Liver (tissue), 9 donors: ENCODE results near the gene SIL1. TPM values are rescaled to one million over a fixed set of nuclear protein-coding genes. Genes with fewer than 3 reads are reported as not detected.

ENCODE experiments used
- DNase-seq: peaks from one replicate; pipeline ENCODE4 v3.0.0-alpha.2; 2017; ENCODE audit warnings: low spot score
- H3K27ac ChIP-seq, 2 donors: one replicate each; pipeline ENCODE4 v1.7.0; 2013; ENCODE audit warnings: inconsistent platforms in 2 of 2, low read length in 2 of 2, control low read depth in 1 of 2, low read depth in 1 of 2, mild to moderate bottlenecking in 1 of 2
- H3K27me3 ChIP-seq, 4 donors: one replicate each; pipeline versions ENCODE4 v1.6.1 to v1.7.0; 2013; ENCODE audit warnings: low read length in 3 of 4, inconsistent platforms in 1 of 4, mild to moderate bottlenecking in 1 of 4, moderate library complexity in 1 of 4; ENCODE audit not compliant: control insufficient read depth in 4 of 4, insufficient read depth in 4 of 4
- H3K36me3 ChIP-seq, 4 donors: one replicate each; pipeline versions ENCODE4 v1.6.1 to v1.7.0; 2013; ENCODE audit warnings: low read length in 3 of 4, mild to moderate bottlenecking in 3 of 4, low read depth in 1 of 4, moderate library complexity in 1 of 4; ENCODE audit not compliant: control insufficient read depth in 4 of 4, insufficient read depth in 3 of 4
- H3K4me1 ChIP-seq, 4 donors: one replicate each; pipeline versions ENCODE4 v1.6.1 to v1.7.0; 2013; ENCODE audit warnings: low read length in 3 of 4, mild to moderate bottlenecking in 3 of 4, moderate library complexity in 1 of 4; ENCODE audit not compliant: control insufficient read depth in 4 of 4, insufficient read depth in 4 of 4
- H3K4me3 ChIP-seq, 3 donors: one replicate each; pipeline versions ENCODE4 v1.6.1 to v1.7.0; 2013; ENCODE audit warnings: low read length in 3 of 3, control low read depth in 1 of 3, low read depth in 1 of 3, mild to moderate bottlenecking in 1 of 3
- H3K9ac ChIP-seq, 2 donors: one replicate each; pipeline ENCODE4 v1.7.0; 2013; ENCODE audit warnings: low read length in 2 of 2, mild to moderate bottlenecking in 2 of 2, moderate library complexity in 2 of 2, control low read depth in 1 of 2, low read depth in 1 of 2
- H3K9me3 ChIP-seq, 4 donors: one replicate each; pipeline versions ENCODE4 v1.6.1 to v1.7.0; 2013; ENCODE audit warnings: low read length in 3 of 4; ENCODE audit not compliant: control insufficient read depth in 4 of 4
- ATF3 ChIP-seq: IDR thresholded peaks from 2 replicates; pipeline ENCODE4 v1.6.1; 2016; ENCODE audit warnings: antibody characterized with exemption
- CTCF ChIP-seq: fragments of 150-350 bp; IDR thresholded peaks from 2 replicates; pipeline ENCODE4 v1.5.1; 2017; ENCODE audit warnings: improper control_type of control experiment, low read depth, low read length; ENCODE audit not compliant: missing input control
- EGR1 ChIP-seq, 2 donors: IDR thresholded peaks; 2 replicates each; pipeline ENCODE4 v1.6.1; 2016 to 2018; ENCODE audit warnings: antibody characterized with exemption in 2 of 2, low read depth in 2 of 2
- FOXA1 ChIP-seq: IDR thresholded peaks from 2 replicates; pipeline ENCODE4 v1.6.1; 2016; ENCODE audit warnings: antibody characterized with exemption
- FOXA2 ChIP-seq: IDR thresholded peaks from 2 replicates; pipeline ENCODE4 v1.6.1; 2016; ENCODE audit warnings: antibody characterized with exemption
- GABPA ChIP-seq, 2 donors: IDR thresholded peaks in 1 of 2; conservative IDR thresholded peaks in 1 of 2; 2 replicates each; pipeline ENCODE4 v1.6.1; 2016; ENCODE audit warnings: antibody characterized with exemption in 2 of 2, mild to moderate bottlenecking in 1 of 2, moderate library complexity in 1 of 2
- HNF4A ChIP-seq, 2 donors: conservative IDR thresholded peaks; 2 replicates each; pipeline ENCODE4 v1.6.1; 2016; ENCODE audit warnings: antibody characterized with exemption in 2 of 2, mild to moderate bottlenecking in 2 of 2
- HNF4G ChIP-seq: IDR thresholded peaks from 2 replicates; pipeline ENCODE4 v1.6.1; 2016; ENCODE audit warnings: antibody characterized with exemption
- JUND ChIP-seq, 2 donors: IDR thresholded peaks; 2 replicates each; pipeline ENCODE4 v1.6.1; 2016; ENCODE audit warnings: antibody characterized with exemption in 2 of 2
- MAX ChIP-seq: IDR thresholded peaks from 2 replicates; pipeline ENCODE4 v1.6.1; 2016; ENCODE audit warnings: antibody characterized with exemption
- NR2F2 ChIP-seq: IDR thresholded peaks from 2 replicates; pipeline ENCODE4 v1.6.1; 2016; ENCODE audit warnings: antibody characterized with exemption
- RAD21 ChIP-seq, 2 donors: IDR thresholded peaks; 2 replicates each; pipeline ENCODE4 v1.6.1; 2016; ENCODE audit warnings: antibody characterized with exemption in 2 of 2, mild to moderate bottlenecking in 2 of 2
- REST ChIP-seq: IDR thresholded peaks from 2 replicates; pipeline ENCODE4 v1.6.1; 2016; ENCODE audit warnings: antibody characterized with exemption, mild to moderate bottlenecking
- SP1 ChIP-seq: IDR thresholded peaks from 2 replicates; pipeline ENCODE4 v1.6.1; 2018; ENCODE audit warnings: antibody characterized with exemption, mild to moderate bottlenecking
- TAF1 ChIP-seq: conservative IDR thresholded peaks from 2 replicates; pipeline ENCODE4 v1.6.1; 2016; ENCODE audit warnings: antibody characterized with exemption, mild to moderate bottlenecking
- YY1 ChIP-seq: IDR thresholded peaks from 2 replicates; pipeline ENCODE4 v1.6.1; 2016; ENCODE audit warnings: antibody characterized with exemption, mild to moderate bottlenecking
- ZBTB33 ChIP-seq: IDR thresholded peaks from 2 replicates; pipeline ENCODE4 v1.6.1; 2016; ENCODE audit warnings: antibody characterized with exemption
- WGBS: extraction: QIAGEN DNeasy Blood & Tissue Kit; methylation state at CpG from one replicate; pipeline ENCODE4 v1.1.7; 2013; 5-methylcytosine and 5-hydroxymethylcytosine counted together
- polyA plus RNA-seq, 2 donors: library from polyadenylated mRNA; stranded (reverse) in 1 of 2; unstranded in 1 of 2; fragments of 200-250 nt in 1 of 2; fragments of >200 nt in 1 of 2; fragmentation: Nextera tagmentation in 1 of 2; extraction: Ambion mirVana in 1 of 2; gene quantifications; one replicate each; pipeline versions ENCODE4 v1.2.1 to v1.2.3, GENCODE V29; 2013 to 2015
- total RNA-seq, 2 donors: library from RNA; depleted of rRNA; stranded (reverse); fragments of >200 nt; gene quantifications; one replicate each; pipeline ENCODE4 v1.2.3, GENCODE V29; 2014
- donor health status: healthy.
- donor health status: healthy.
- donor health status: healthy.
- donor health status: healthy.
- donor health status: healthy.

SIL1 gene
- total and polyA plus RNA-seq, 4 donors: 38.1 to 95.1 (median 76.2) TPM

- Histone ChIP-seq H3K9ac (no peak overlapping the region), H3K36me3 (peaks cover 0 to 4% (median 1%) of the 10 kb centered on the region in 4 donors), H3K9me3 (no peaks in the 10 kb centered on the region), H3K4me1 (no peaks in the 10 kb centered on the region), H3K27me3 (no peaks in the 10 kb centered on the region), H3K27ac (no peak overlapping the region), H3K4me3 (no peak overlapping the region)
- DNase-seq: no peak
- TF ChIP-seq FOXA2 (no peak), MAX (no peak), ZBTB33 (no peak), FOXA1 (no peak), GABPA (IDR thresholded peaks at IDR 0.05 in 1 of 2, conservative IDR thresholded peaks at IDR 0.05 in 1 of 2) (no peak), ATF3 (no peak), HNF4A (conservative IDR thresholded peaks at IDR 0.05) (no peak), YY1 (no peak), NR2F2 (no peak), RAD21 (IDR thresholded peaks at IDR 0.05) (no peak), CTCF (no peak), JUND (IDR thresholded peaks at IDR 0.05) (no peak), EGR1 (IDR thresholded peaks at IDR 0.05; ENCODE audit: low read depth in 2 of 2) (no peak), TAF1 (no peak)
These were observed 94.4 kb downstream of the SIL1 start for GRCh38 chr5:139103762-139104161.

GRCh38 chr5:139100825-139101224 lies 97.3 kb downstream of the SIL1 start:
- Histone ChIP-seq H3K4me3 (no peak overlapping the region), H3K36me3 (peaks cover 0 to 4% (median 1%) of the 10 kb centered on the region in 4 donors), H3K9ac (no peak overlapping the region), H3K27me3 (no peaks in the 10 kb centered on the region), H3K9me3 (no peaks in the 10 kb centered on the region), H3K4me1 (no peaks in the 10 kb centered on the region), H3K27ac (no peak overlapping the region)
- 95% methylated on average over 3 of the region's 3 CpGs for WGBS
- DNase-seq: no peak
- TF ChIP-seq NR2F2 (no peak), MAX (no peak), YY1 (no peak), FOXA2 (no peak), CTCF (no peak), HNF4G (no peak), GABPA (IDR thresholded peaks at IDR 0.05 in 1 of 2, conservative IDR thresholded peaks at IDR 0.05 in 1 of 2) (no peak), HNF4A (conservative IDR thresholded peaks at IDR 0.05) (no peak), SP1 (no peak), REST (no peak), ZBTB33 (no peak), RAD21 (IDR thresholded peaks at IDR 0.05) (no peak), JUND (IDR thresholded peaks at IDR 0.05) (no peak)
